Effector CD8-positive, alpha-beta T cell (primary cell): ENCODE data around the gene ZC3H4.
"Not testable (repeated sequence)": the region's sequence is repeated elsewhere in the genome, so short reads cannot be mapped to it uniquely, and the experiment has no call there.

Source experiments
- DNase-seq: peaks from one replicate; lab custom pipeline; 2025; lab: John Stamatoyannopoulos, UW

ZC3H4 gene

GRCh38 chr19:47107953-47108746, 5.4 kb downstream of the ZC3H4 start:
- DNase-seq: no peak

- DNase-seq: no peak
These were observed 6.2 kb downstream of the ZC3H4 start for GRCh38 chr19:47107202-47107952.

- no peak for DNase-seq
These were observed 6.8 kb downstream of the ZC3H4 start for GRCh38 chr19:47106821-47107201.

DNA sequence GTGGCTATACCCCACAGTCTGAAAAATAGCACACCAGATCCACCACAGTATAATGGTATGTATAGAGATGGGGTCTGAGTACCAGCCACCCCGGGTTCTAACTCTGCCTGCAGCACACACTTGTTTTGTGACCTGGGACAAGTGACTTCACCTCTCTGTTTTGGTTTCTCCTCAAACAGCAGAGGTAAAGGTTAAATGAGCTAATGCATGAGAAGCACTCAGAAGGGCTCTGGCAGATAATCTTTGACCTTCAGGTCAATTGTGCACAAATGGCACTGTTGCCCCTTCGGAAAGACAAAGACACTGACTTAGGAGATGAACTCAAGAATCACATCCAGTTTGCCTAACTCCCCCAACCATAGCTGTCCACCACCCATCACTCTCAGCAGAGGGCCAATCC, 7.7 kb downstream of the ZC3H4 start:
- no peak for DNase-seq

DNA sequence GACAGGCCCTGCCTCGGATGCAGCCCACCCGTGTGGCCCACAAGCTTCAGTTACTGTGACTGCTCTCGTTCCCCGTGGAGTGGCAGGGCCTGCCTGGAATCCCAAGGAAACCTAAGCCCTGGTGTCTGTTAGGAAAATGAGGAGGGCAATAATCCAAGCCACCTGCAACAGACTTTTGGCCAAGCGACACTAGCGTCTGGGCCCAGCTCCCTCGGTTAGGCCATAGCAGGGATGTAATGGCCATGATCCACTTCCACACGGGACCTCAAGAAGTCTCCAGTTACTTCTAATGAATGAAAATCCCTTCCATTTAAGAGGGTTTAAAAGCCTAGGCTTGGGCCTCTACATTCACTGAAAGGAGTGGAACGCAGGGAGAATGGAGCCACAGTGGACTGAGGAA, 8.9 kb downstream of the ZC3H4 start:
- no peak for DNase-seq

DNA sequence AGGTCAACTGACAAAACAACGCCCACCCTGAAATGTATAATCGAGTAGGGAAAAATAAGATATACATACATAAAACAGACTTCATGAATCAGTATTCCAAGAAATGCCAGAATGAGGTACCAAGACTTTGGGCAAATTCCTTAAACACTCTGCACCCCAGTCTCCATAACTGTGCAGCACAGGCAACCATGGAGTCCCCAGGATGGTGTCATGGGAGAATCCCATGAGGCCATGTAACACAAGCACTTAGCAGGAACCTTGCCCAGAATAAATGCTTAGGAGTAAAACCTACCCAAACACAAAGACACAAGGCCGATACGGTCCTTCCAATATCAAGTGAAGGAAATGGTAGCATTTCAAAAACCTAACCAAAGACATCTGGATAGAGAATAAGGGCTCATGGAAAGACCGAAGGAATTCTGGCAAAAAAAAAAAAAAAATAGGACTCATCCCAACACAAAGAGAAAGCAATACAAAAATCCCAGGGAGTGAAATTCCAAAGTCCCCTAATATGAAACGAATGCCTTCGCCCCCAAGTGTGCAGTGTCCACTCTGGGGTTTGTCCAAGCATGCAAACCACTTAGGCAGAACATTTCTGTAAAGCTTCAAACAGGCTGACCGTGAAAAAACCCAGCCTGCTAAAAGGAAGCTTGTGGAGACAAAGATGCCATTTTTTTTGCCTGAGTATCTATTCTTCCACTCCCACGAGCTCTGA, 11.1 kb downstream of the ZC3H4 start:
- no peak for DNase-seq

GRCh38 chr19:47101116-47101515, 12.5 kb downstream of the ZC3H4 start:
- DNase-seq: not testable (repeated sequence)

GRCh38 chr19:47100290-47100689, 13.3 kb downstream of the ZC3H4 start:
- no peak for DNase-seq

DNA sequence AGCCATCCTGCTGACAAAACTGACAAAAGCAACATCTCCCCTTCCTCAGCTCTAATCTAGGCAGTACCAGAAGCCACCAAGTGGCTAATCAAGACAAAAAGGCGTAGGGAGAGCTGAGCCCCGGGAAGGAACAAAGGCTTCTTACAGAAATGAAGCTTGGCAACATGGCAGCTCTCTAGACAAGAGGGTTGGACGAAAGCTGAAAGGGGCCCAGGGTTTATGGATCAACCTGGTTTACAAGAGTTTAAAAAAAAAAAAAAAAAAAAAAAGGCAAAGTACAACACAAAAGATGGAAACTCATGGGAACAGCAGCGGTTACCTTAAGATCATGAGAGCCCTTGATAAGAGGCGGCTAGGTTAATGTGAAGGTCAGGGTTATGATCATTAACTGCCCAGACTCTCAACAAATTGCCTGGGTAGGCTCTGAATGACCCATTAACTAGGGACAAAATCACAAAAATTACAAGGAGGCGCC, 14.0 kb downstream of the ZC3H4 start:
- no peak for DNase-seq

DNA sequence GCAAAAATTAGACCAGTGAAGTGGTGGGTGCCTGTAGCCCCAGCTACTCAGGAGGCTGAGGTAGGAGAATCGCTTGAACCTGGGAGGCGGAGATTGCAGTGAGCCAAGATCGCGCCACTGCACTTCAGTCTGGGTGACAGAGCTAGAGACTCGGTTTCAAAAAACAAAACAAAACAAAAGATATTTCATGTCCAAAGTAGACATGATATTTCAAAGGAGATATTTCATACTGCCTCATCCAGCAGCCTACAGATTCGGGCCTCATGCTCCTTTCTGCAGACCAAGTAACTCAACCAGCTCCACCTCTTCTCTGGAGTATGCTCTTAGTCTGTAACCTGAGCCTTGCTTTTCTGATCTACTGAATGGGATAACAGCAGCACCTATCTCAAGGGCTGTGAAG, 15.0 kb downstream of the ZC3H4 start:
- DNase-seq: no peak

- no peak for DNase-seq
These were observed 16.0 kb downstream of the ZC3H4 start for GRCh38 chr19:47097396-47098201.

GRCh38 chr19:47096721-47097120, 16.9 kb downstream of the ZC3H4 start:
- no peak for DNase-seq

GRCh38 chr19:47096100-47096704, 17.4 kb downstream of the ZC3H4 start:
- DNase-seq: no peak

DNA sequence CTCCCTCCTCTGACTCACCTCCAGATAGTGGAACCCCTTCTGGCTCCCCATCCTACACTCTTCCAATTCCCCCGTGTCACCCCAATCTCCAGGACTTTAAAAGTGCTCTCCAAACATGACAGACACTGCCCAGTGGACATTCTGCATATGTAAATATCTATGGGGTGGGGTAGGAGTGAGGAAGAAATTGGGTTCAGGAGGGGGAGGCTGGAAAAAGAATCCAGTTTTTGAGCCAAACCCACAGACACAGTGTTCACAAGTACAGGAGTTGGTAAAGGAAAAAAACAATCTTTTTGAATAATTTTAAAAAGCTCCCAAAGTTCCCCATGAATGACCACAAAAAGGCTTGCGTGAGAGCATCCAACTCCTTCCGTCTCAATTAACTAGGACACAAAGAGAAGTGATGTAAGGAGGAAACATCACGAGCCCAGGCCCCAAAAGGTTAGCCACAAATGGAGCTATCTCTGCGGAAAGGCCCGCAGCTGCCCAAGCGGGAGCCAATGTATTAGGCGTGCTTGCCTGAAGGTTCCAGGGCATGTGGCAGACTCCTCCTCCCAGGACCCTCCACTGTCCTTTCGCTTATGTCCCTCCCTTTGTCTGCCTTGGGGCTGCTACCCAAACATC, 18.0 kb downstream of the ZC3H4 start:
- DNase-seq: no peak

GRCh38 chr19:47094557-47095475, 18.8 kb downstream of the ZC3H4 start:
- DNase-seq: no peak

DNA sequence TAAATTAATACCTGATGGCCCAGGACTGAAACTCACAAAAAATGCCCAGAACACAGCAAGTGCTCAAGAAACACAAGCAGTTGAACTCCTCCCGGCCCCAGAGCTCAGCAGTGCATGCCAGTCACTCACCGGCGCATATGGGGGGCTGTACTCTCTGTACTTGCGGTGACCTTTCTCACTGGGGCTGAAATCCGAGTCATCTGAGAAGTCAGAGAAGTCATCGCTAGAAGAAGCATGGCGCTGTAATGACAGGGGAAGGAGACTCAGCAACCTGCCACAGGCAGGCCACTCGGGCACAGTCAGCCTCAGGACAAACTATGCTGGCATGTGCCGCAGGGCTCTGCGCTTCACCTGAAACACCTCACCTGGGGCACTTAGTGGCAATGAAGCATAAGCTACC, 19.7 kb downstream of the ZC3H4 start:
- DNase-seq: no peak

- no peak for DNase-seq
These were observed 20.3 kb downstream of the ZC3H4 start for GRCh38 chr19:47093254-47093653.

DNA sequence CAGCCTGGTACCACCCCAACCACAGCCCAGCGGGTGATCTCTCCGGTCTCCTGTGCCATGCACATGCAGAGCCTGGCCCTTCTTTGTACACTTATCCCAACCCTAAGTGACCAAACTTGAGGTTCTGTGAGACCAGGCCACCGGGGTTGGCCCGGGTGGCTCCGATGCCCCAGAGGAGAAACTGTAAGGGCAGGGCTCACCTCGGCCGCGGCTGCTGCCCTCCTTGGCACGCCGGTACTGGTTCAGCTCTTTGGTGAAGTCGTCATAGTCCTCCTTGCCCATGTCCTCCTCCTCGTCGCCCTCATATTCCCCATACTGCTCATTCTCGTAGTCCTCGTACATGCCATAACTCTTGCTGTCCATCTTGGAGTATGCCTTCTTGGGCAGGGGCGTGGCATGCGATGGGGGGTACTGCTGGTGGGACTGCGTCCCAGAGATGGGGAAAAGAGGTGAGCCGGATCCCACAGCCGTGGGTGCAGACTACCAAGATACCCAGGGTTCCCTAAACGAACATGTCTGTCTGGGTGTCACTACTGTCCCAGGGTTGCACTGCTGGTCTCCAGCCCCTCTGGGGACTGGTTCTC, 23.7 kb downstream of the ZC3H4 start:
- no peak for DNase-seq

GRCh38 chr19:47086280-47086679, 27.3 kb downstream of the ZC3H4 start:
- no peak for DNase-seq
